NT2/D1 (cell line): ENCODE results near the gene OR13C5.

ENCODE experiments used
- SUZ12 ChIP-seq: IDR thresholded peaks from 2 replicates; pipeline ENCODE4 v1.6.1; 2011; ENCODE audit not compliant: insufficient read length, insufficient read depth; ENCODE audit errors: extremely low read depth
- ZNF274 ChIP-seq: IDR thresholded peaks from 2 replicates; pipeline ENCODE4 v1.6.1; 2011; ENCODE audit warnings: mild to moderate bottlenecking, low read depth, low read length

- TF ChIP-seq SUZ12 (no peak), ZNF274 (no peak)
Measured at GRCh38 chr9:104568868-104569267, 30.3 kb downstream of the OR13C5 start, which contains the start of gene OR13C8.
